Measurements from ENCODE around the gene UPB1.

UPB1 gene

GRCh38 chr22:24503843-24504338 is 8.8 kb downstream of the UPB1 start:
- DNase-seq (ENCODE audit: low read depth in 2 of 3, low spot score in 2 of 3): no peak

- no peak for DNase-seq (ENCODE audit: low read depth in 2 of 3, low spot score in 2 of 3)
Observed at GRCh38 chr22:24504540-24504939, 9.4 kb downstream of the UPB1 start.

- DNase-seq (ENCODE audit: low read depth in 2 of 3, low spot score in 2 of 3): no peak
Observed at GRCh38 chr22:24504956-24505736, 10.0 kb downstream of the UPB1 start.

- no peak for DNase-seq (ENCODE audit: low read depth in 2 of 3, low spot score in 2 of 3)
Observed at GRCh38 chr22:24506802-24507438, 11.8 kb downstream of the UPB1 start.

- DNase-seq (ENCODE audit: low read depth in 2 of 3, low spot score in 2 of 3): no peak
Observed at GRCh38 chr22:24507716-24508115, 12.6 kb downstream of the UPB1 start.

GRCh38 chr22:24510637-24511625 is 15.8 kb downstream of the UPB1 start:
- no peak for DNase-seq (ENCODE audit: low read depth in 2 of 3, low spot score in 2 of 3)

- no peak for DNase-seq (ENCODE audit: low read depth in 2 of 3, low spot score in 2 of 3)
Observed at GRCh38 chr22:24512043-24512442, 16.9 kb downstream of the UPB1 start.

GRCh38 chr22:24513378-24514240 is 18.5 kb downstream of the UPB1 start:
- DNase-seq (ENCODE audit: low read depth in 2 of 3, low spot score in 2 of 3): no peak

- no peak for DNase-seq (ENCODE audit: low read depth in 2 of 3, low spot score in 2 of 3)
Observed at GRCh38 chr22:24514241-24515026, 19.3 kb downstream of the UPB1 start.

GRCh38 chr22:24515027-24515338 is 19.9 kb downstream of the UPB1 start:
- no peak for DNase-seq (ENCODE audit: low read depth in 2 of 3, low spot score in 2 of 3)

GRCh38 chr22:24516301-24516737 is 21.2 kb downstream of the UPB1 start:
- no peak for DNase-seq (ENCODE audit: low read depth in 2 of 3, low spot score in 2 of 3)

- DNase-seq (ENCODE audit: low read depth in 2 of 3, low spot score in 2 of 3): no peak
Observed at GRCh38 chr22:24517446-24517845, 22.3 kb downstream of the UPB1 start.

- DNase-seq (ENCODE audit: low read depth in 2 of 3, low spot score in 2 of 3): no peak
Observed at GRCh38 chr22:24518228-24518627, 23.1 kb downstream of the UPB1 start.

GRCh38 chr22:24518771-24519485 is 23.8 kb downstream of the UPB1 start:
- DNase-seq (ENCODE audit: low read depth in 2 of 3, low spot score in 2 of 3): no peak

- DNase-seq (ENCODE audit: low read depth in 2 of 3, low spot score in 2 of 3): no peak
Observed at GRCh38 chr22:24519496-24519895, 24.4 kb downstream of the UPB1 start.

GRCh38 chr22:24521791-24522245 is 26.7 kb downstream of the UPB1 start:
- no peak for DNase-seq (ENCODE audit: low read depth in 2 of 3, low spot score in 2 of 3)

GRCh38 chr22:24523873-24524272 is 28.7 kb downstream of the UPB1 start:
- DNase-seq (ENCODE audit: low read depth in 2 of 3, low spot score in 2 of 3): no peak

GRCh38 chr22:24525416-24526037 is 30.4 kb downstream of the UPB1 start:
- DNase-seq (ENCODE audit: low read depth in 2 of 3, low spot score in 2 of 3): peak; percentile 43 to 65 (median 52)

GRCh38 chr22:24526191-24526590 is 31.1 kb downstream of the UPB1 start:
- DNase-seq (ENCODE audit: low read depth in 2 of 3, low spot score in 2 of 3): no peak

Data from activated CD8-positive, alpha-beta memory T cell treated with anti-CD3 and anti-CD28 coated beads for 48 hours (primary cell).